ENCODE results near the gene CNTNAP2.

Gene CNTNAP2

GRCh38 chr7:146788008-146788407, 671.4 kb downstream of the CNTNAP2 start:
- DNase-seq: no peak

- DNase-seq: no peak
Measured at GRCh38 chr7:146791344-146792285, 675.0 kb downstream of the CNTNAP2 start.

- DNase-seq: no peak
Measured at GRCh38 chr7:146804620-146805019, 688.0 kb downstream of the CNTNAP2 start.

- no peak for DNase-seq
Measured at GRCh38 chr7:146805082-146805481, 688.5 kb downstream of the CNTNAP2 start.

- DNase-seq: no peak
Measured at GRCh38 chr7:146826329-146826728, 709.7 kb downstream of the CNTNAP2 start.

GRCh38 chr7:146830686-146831085, 714.1 kb downstream of the CNTNAP2 start:
- DNase-seq: no peak

- DNase-seq: no peak
Measured at GRCh38 chr7:146831875-146832274, 715.3 kb downstream of the CNTNAP2 start.

GRCh38 chr7:146844405-146844804, 727.8 kb downstream of the CNTNAP2 start:
- DNase-seq: no peak

- no peak for DNase-seq
Measured at GRCh38 chr7:146858690-146859089, 742.1 kb downstream of the CNTNAP2 start.

- DNase-seq: no peak
Measured at GRCh38 chr7:146861701-146862100, 745.1 kb downstream of the CNTNAP2 start.

- no peak for DNase-seq
Measured at GRCh38 chr7:146862415-146862814, 745.8 kb downstream of the CNTNAP2 start.

- DNase-seq: no peak
Measured at GRCh38 chr7:146864644-146865043, 748.0 kb downstream of the CNTNAP2 start.

- no peak for DNase-seq
Measured at GRCh38 chr7:146865696-146866095, 749.1 kb downstream of the CNTNAP2 start.

GRCh38 chr7:146874722-146875121, 758.1 kb downstream of the CNTNAP2 start:
- no peak for DNase-seq

- DNase-seq: no peak
Measured at GRCh38 chr7:146875237-146875785, 758.7 kb downstream of the CNTNAP2 start.

- DNase-seq: no peak
Measured at GRCh38 chr7:146875981-146876380, 759.4 kb downstream of the CNTNAP2 start.

- no peak for DNase-seq
Measured at GRCh38 chr7:146876411-146876810, 759.8 kb downstream of the CNTNAP2 start.

GRCh38 chr7:146878901-146879300, 762.3 kb downstream of the CNTNAP2 start:
- no peak for DNase-seq

- no peak for DNase-seq
Measured at GRCh38 chr7:146885231-146885630, 768.6 kb downstream of the CNTNAP2 start.

GRCh38 chr7:146889806-146890555, 773.4 kb downstream of the CNTNAP2 start:
- no peak for DNase-seq

- no peak for DNase-seq
Measured at GRCh38 chr7:146892151-146892550, 775.5 kb downstream of the CNTNAP2 start.

GRCh38 chr7:146894927-146895326, 778.3 kb downstream of the CNTNAP2 start:
- no peak for DNase-seq

- DNase-seq: no peak
Measured at GRCh38 chr7:146902266-146902665, 785.7 kb downstream of the CNTNAP2 start.

GRCh38 chr7:146902728-146903127, 786.1 kb downstream of the CNTNAP2 start:
- DNase-seq: no peak
